Measurements from ENCODE around the gene UGCG.

- TF ChIP-seq CTCF (IDR thresholded peaks at IDR 0.05): no peak
- no peak for TF ChIP-seq POLR2A (IDR thresholded peaks at IDR 0.05)
- TF ChIP-seq POLR2AphosphoS5 (IDR thresholded peaks at IDR 0.05): peak in 2 of 3 donors; percentile 35 to 46
- TF ChIP-seq EP300 (IDR thresholded peaks at IDR 0.05; ENCODE audit: low read depth): no peak
Measured at GRCh38 chr9:111957856-111958631, 61.4 kb downstream of the UGCG start.

Measured in transverse colon (tissue), 4 donors.